GM19239 (cell line): ENCODE measurements around the gene CALCA.
"Not testable (repeated sequence)": the region's sequence is repeated elsewhere in the genome, so short reads cannot be mapped to it uniquely, and the experiment has no call there.

Experiments
- DNase-seq: peaks from one replicate; pipeline ENCODE4 v3.0.0; 2011; ENCODE audit warnings: low spot score; ENCODE audit not compliant: insufficient read length
- FAIRE-seq: peaks from 2 replicates; lab custom pipeline; 2011; peaks lifted over from hg19 to GRCh38; lab: Jason Lieb, UNC

Gene CALCA

GRCh38 chr11:14971865-14972580 lies at the start of gene CALCA:
Gene CALCA (minus strand): TSS chr11:14972351. CDS start chr11:14971192, 1,159 bp downstream.
- no peak for DNase-seq

GRCh38 chr11:15016200-15016599 lies 44.0 kb upstream of the CALCA start:
- FAIRE-seq, result no peak
- no peak for DNase-seq

More at GRCh38 chr11:14971865-14972580, at the start of gene CALCA:
- FAIRE-seq, result no peak

- no peak for DNase-seq
- FAIRE-seq, result no peak
Observed at GRCh38 chr11:15011776-15012345, 39.7 kb upstream of the CALCA start.

- FAIRE-seq, result no peak
- DNase-seq, result no peak
Observed at GRCh38 chr11:15010865-15011264, 38.7 kb upstream of the CALCA start.

GRCh38 chr11:15006139-15006759 lies 34.1 kb upstream of the CALCA start:
- FAIRE-seq (peak; percentile 86), DNase-seq (no peak)

GRCh38 chr11:14988133-14988532 lies 16.0 kb upstream of the CALCA start:
- DNase-seq, FAIRE-seq: not testable (repeated sequence)

GRCh38 chr11:14981507-14981906 lies 9.4 kb upstream of the CALCA start:
- FAIRE-seq (no peak), DNase-seq (no peak)

- no peak for FAIRE-seq
- DNase-seq, result no peak
Observed at GRCh38 chr11:14980854-14981253, 8.7 kb upstream of the CALCA start.

GRCh38 chr11:14977101-14977880 lies 5.1 kb upstream of the CALCA start:
- DNase-seq (no peak), FAIRE-seq (no peak)

- no peak for FAIRE-seq
Observed at GRCh38 chr11:14975252-14975587, 3.1 kb upstream of the CALCA start.

GRCh38 chr11:14974515-14975251 lies 2.5 kb upstream of the CALCA start:
- FAIRE-seq (peak; percentile 60), DNase-seq (no peak)

More at GRCh38 chr11:14975252-14975587, 3.1 kb upstream of the CALCA start:
- DNase-seq, result no peak

GRCh38 chr11:14973621-14974514 lies 1.7 kb upstream of the CALCA start:
- no peak for FAIRE-seq
- no peak for DNase-seq

GRCh38 chr11:14972581-14973495 lies 687 bp upstream of the CALCA start:
- FAIRE-seq, result no peak

GRCh38 chr11:14969901-14970323 lies 2.2 kb downstream of the CALCA start:
- FAIRE-seq (no peak), DNase-seq (no peak)

More at GRCh38 chr11:14972581-14973495, 687 bp upstream of the CALCA start:
- DNase-seq, result no peak

GRCh38 chr11:14967581-14968243 lies 4.4 kb downstream of the CALCA start:
- no peak for DNase-seq
- no peak for FAIRE-seq

GRCh38 chr11:14956111-14956510 lies 16.0 kb downstream of the CALCA start:
- DNase-seq, result no peak
- FAIRE-seq, result no peak

GRCh38 chr11:14954581-14954980 lies 17.6 kb downstream of the CALCA start:
- no peak for DNase-seq

More at GRCh38 chr11:14954581-14954980, 17.6 kb downstream of the CALCA start:
- no peak for FAIRE-seq
